CD14-positive monocyte (primary cell): ENCODE measurements around the gene ANKS6. TPM values are rescaled to one million over a fixed set of nuclear protein-coding genes. Genes with fewer than 3 reads are reported as not detected.

Source experiments
- DNase-seq, 3 donors: peaks; one replicate each; pipeline ENCODE4 v3.0.0-alpha.2; 2011 to 2022
- H2AFZ ChIP-seq: 2 replicates; pipeline ENCODE4 v1.6.0; 2012; ENCODE audit warnings: mild to moderate bottlenecking, low read depth, low read length, inconsistent platforms; ENCODE audit not compliant: insufficient read depth, poor library complexity, severe bottlenecking
- H3K27ac ChIP-seq, 2 donors: 1 replicate in 1 of 2; 2 replicates in 1 of 2; pipeline ENCODE4 v1.5.1; 2012 to 2013; ENCODE audit warnings: low read length in 2 of 2, control low read depth in 1 of 2, inconsistent platforms in 1 of 2, low read depth in 1 of 2, mild to moderate bottlenecking in 1 of 2
- H3K27me3 ChIP-seq, 2 donors: one replicate each; pipeline versions ENCODE4 v1.6.0 to v1.6.1; 2011 to 2013; ENCODE audit warnings: low read length in 2 of 2; ENCODE audit not compliant: control insufficient read depth in 2 of 2, insufficient read depth in 2 of 2
- H3K36me3 ChIP-seq, 2 donors: replicated peaks in 1 of 2; 1 replicate in 1 of 2; 2 replicates in 1 of 2; pipeline versions ENCODE4 v1.5.1 to v1.6.1; 2012 to 2013; ENCODE audit warnings: low read length in 2 of 2, control low read depth in 1 of 2, inconsistent platforms in 1 of 2, mild to moderate bottlenecking in 1 of 2; ENCODE audit not compliant: insufficient read depth in 2 of 2, control insufficient read depth in 1 of 2
- H3K4me1 ChIP-seq, 2 donors: 1 replicate in 1 of 2; 2 replicates in 1 of 2; pipeline versions ENCODE4 v1.5.1 to v1.6.1; 2012 to 2013; ENCODE audit warnings: low read length in 2 of 2, control low read depth in 1 of 2, inconsistent platforms in 1 of 2, mild to moderate bottlenecking in 1 of 2, moderate library complexity in 1 of 2; ENCODE audit not compliant: insufficient read depth in 2 of 2, control insufficient read depth in 1 of 2
- H3K4me2 ChIP-seq: replicated peaks from 2 replicates; pipeline ENCODE3; 2012; ENCODE audit warnings: low read length, moderate library complexity, mild to moderate bottlenecking; ENCODE audit not compliant: poor library complexity, severe bottlenecking; ENCODE audit errors: extremely low read depth
- H3K4me3 ChIP-seq, 3 experiments: fragments of 200-600 bp in 1 of 3; sonication (generic) in 1 of 3; replicated peaks in 1 of 3; 1 replicate in 2 of 3; 2 replicates in 1 of 3; pipeline ENCODE4 v1.5.1; 2011 to 2013; ENCODE audit warnings: low read length in 3 of 3, mild to moderate bottlenecking in 3 of 3, control low read depth in 2 of 3, low read depth in 2 of 3, inconsistent platforms in 1 of 3, moderate library complexity in 1 of 3
- H3K79me2 ChIP-seq: 2 replicates; pipeline ENCODE4 v1.6.0; 2012; ENCODE audit warnings: mild to moderate bottlenecking, control low read depth, inconsistent platforms, low read length, moderate library complexity; ENCODE audit not compliant: insufficient read depth
- H3K9ac ChIP-seq: 2 replicates; pipeline ENCODE4 v1.6.0; 2017; ENCODE audit warnings: low read length, mild to moderate bottlenecking; ENCODE audit not compliant: insufficient read depth, poor library complexity, severe bottlenecking
- H3K9me3 ChIP-seq, 2 donors: replicated peaks in 1 of 2; 1 replicate in 1 of 2; 2 replicates in 1 of 2; pipeline versions ENCODE4 v1.5.1 to v1.6.1; 2012 to 2013; ENCODE audit warnings: low read length in 2 of 2, control low read depth in 1 of 2; ENCODE audit not compliant: control insufficient read depth in 1 of 2, insufficient read depth in 1 of 2
- H4K20me1 ChIP-seq: 2 replicates; pipeline ENCODE4 v1.6.0; 2012; ENCODE audit warnings: mild to moderate bottlenecking, low read length, control low read depth, moderate library complexity; ENCODE audit not compliant: insufficient read depth
- H3K27ac Mint-ChIP-seq, 7 donors: one replicate each; pipeline ENCODE4 v1.8.0; 2020; ENCODE audit warnings: mild to moderate bottlenecking in 7 of 7, mixed read lengths in 7 of 7, moderate library complexity in 6 of 7, inconsistent platforms in 2 of 7
- H3K27me3 Mint-ChIP-seq, 3 donors: one replicate each; pipeline ENCODE4 v1.8.0; 2021 to 2022; ENCODE audit warnings: low read depth in 3 of 3, mild to moderate bottlenecking in 3 of 3, mixed read lengths in 3 of 3, moderate library complexity in 3 of 3, inconsistent platforms in 1 of 3
- H3K36me3 Mint-ChIP-seq, 2 donors: one replicate each; pipeline ENCODE4 v1.8.0; 2020; ENCODE audit warnings: mixed read lengths in 2 of 2, inconsistent platforms in 1 of 2, mild to moderate bottlenecking in 1 of 2
- H3K4me1 Mint-ChIP-seq: one replicate; pipeline ENCODE4 v1.8.0; 2020; ENCODE audit warnings: mild to moderate bottlenecking, mixed read lengths
- H3K4me3 Mint-ChIP-seq, 2 donors: one replicate each; pipeline ENCODE4 v1.8.0; 2020; ENCODE audit warnings: mild to moderate bottlenecking in 2 of 2, mixed read lengths in 2 of 2, moderate library complexity in 1 of 2
- H3K9me3 Mint-ChIP-seq, 7 donors: one replicate each; pipeline ENCODE4 v1.8.0; 2020 to 2022; ENCODE audit warnings: mixed read lengths in 7 of 7, mild to moderate bottlenecking in 6 of 7, moderate library complexity in 6 of 7, inconsistent platforms in 2 of 7
- WGBS: methylation state at CpG from one replicate; pipeline ENCODE4 v1.1.5; 2013; ENCODE audit warnings: missing lambda C conversion rate; ENCODE audit not compliant: insufficient coverage; 5-methylcytosine and 5-hydroxymethylcytosine counted together
- intact Hi-C, 2 donors: fragments of 100-400 bp; cut with micrococcal nuclease; formaldehyde crosslinking; loops; one replicate each; pipeline versions ENCODE4 v1.15.0 to v1.15.1; 2023
- polyA plus RNA-seq, 3 donors: library from polyadenylated mRNA; depleted of rRNA in 1 of 3; unstranded in 2 of 3; stranded (reverse) in 1 of 3; fragments of 300-500 nt in 2 of 3; fragments of >200 nt in 1 of 3; fragmentation: Illumina TruSeq in 2 of 3; gene quantifications; 1 replicate in 2 of 3; 2 replicates in 1 of 3; pipeline ENCODE4 v1.2.3, GENCODE V29; 2012 to 2021
- TF ChIP-seq, protein P1 (sequence below): fragments of 200-600 bp; IDR thresholded peaks from one replicate; pipeline ENCODE4 v1.8.0; 2022; ENCODE audit warnings: antibody characterized with exemption, mild to moderate bottlenecking

Gene ANKS6
- polyA plus RNA-seq, 3 donors = 0.20 to 1.5 (median 0.56) TPM

DNA sequence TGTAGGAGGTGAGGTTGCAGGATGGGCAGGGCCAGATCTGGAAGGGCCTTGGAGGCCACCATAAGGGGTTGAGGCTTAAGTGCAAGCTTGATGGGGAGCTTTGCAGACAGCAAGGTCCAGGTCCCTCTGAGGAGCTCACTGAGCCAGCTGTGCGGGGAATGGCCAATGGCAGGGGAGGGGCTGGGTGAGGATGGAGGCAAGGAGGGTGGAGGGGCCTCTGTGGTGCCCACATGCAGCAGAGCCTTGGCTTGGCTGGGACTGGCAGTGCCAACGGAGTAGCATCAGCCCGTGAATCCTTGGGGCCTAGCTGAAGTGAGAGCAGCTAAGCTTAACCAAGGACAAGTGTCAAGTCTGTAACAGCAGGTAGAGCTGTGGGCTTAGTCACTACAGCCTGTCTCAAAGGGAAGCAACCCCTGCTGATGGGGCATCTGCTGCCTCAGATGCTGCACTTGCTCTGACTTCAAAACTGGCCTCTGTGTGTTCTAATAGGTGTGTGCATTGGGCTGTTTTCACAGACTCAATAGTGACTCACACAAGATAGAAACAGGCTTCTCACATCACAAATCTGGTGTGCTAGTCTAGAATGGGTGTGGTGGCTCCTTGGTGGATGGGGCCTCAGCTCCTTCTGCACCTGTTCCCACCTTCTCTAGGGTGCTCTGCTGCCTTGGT, 27.4 kb upstream of the ANKS6 start:
- H3K9me3 Mint-ChIP-seq = peaks cover 0 to 10% (median 8%) of the 10 kb centered on the region in 7 donors
- Histone ChIP-seq H3K4me2 (no peak overlapping the region), H3K4me3 (no peak overlapping the region), H3K27me3 (no peaks in the 10 kb centered on the region), H3K27ac (no peak overlapping the region), H2AFZ (no peak overlapping the region), H3K36me3 (no peaks in the 10 kb centered on the region), H3K79me2 (no peaks in the 10 kb centered on the region), H3K9me3 (peaks cover 4 to 11% of the 10 kb centered on the region in 2 donors), H3K4me1 (no peaks in the 10 kb centered on the region), H3K9ac (no peak overlapping the region), H4K20me1 (no peaks in the 10 kb centered on the region)
- intact Hi-C loops = no loop called here
- DNase-seq = no peak
- H3K36me3 Mint-ChIP-seq = no peaks in the 10 kb centered on the region
- H3K4me3 Mint-ChIP-seq = no peak overlapping the region
- no peak overlapping the region for H3K27ac Mint-ChIP-seq
- H3K27me3 Mint-ChIP-seq = peaks cover 0 to 2% (median 1%) of the 10 kb centered on the region in 3 donors
- H3K4me1 Mint-ChIP-seq = peaks cover 2% of the 10 kb centered on the region
- TF ChIP-seq, protein P1, sequence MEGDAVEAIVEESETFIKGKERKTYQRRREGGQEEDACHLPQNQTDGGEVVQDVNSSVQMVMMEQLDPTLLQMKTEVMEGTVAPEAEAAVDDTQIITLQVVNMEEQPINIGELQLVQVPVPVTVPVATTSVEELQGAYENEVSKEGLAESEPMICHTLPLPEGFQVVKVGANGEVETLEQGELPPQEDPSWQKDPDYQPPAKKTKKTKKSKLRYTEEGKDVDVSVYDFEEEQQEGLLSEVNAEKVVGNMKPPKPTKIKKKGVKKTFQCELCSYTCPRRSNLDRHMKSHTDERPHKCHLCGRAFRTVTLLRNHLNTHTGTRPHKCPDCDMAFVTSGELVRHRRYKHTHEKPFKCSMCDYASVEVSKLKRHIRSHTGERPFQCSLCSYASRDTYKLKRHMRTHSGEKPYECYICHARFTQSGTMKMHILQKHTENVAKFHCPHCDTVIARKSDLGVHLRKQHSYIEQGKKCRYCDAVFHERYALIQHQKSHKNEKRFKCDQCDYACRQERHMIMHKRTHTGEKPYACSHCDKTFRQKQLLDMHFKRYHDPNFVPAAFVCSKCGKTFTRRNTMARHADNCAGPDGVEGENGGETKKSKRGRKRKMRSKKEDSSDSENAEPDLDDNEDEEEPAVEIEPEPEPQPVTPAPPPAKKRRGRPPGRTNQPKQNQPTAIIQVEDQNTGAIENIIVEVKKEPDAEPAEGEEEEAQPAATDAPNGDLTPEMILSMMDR = no peak
- WGBS = 88% methylated on average over 3 of the region's 3 CpGs

GRCh38 chr9:98822661-98823060, 26.3 kb upstream of the ANKS6 start:
- H3K27ac Mint-ChIP-seq = no peak overlapping the region

More at GRCh38 chr9:98822661-98823060, 26.3 kb upstream of the ANKS6 start:
- H2AFZ ChIP-seq = no peak overlapping the region
- H3K4me1 Mint-ChIP-seq = peaks cover 2% of the 10 kb centered on the region
- H3K27me3 ChIP-seq = no peaks in the 10 kb centered on the region
- H3K79me2 ChIP-seq = no peaks in the 10 kb centered on the region
- H3K36me3 Mint-ChIP-seq = no peaks in the 10 kb centered on the region
- H4K20me1 ChIP-seq = no peaks in the 10 kb centered on the region
- WGBS = 75% methylated on average over 4 of the region's 6 CpGs
- no peak for DNase-seq
- no peak overlapping the region for H3K4me3 ChIP-seq
- H3K27me3 Mint-ChIP-seq = peaks cover 0 to 2% (median 1%) of the 10 kb centered on the region in 3 donors
- no peak overlapping the region for H3K4me2 ChIP-seq
- H3K9me3 ChIP-seq = peaks cover 6 to 12% of the 10 kb centered on the region in 2 donors
- TF ChIP-seq, protein P1 = no peak
- no peaks in the 10 kb centered on the region for H3K4me1 ChIP-seq
- H3K4me3 Mint-ChIP-seq = no peak overlapping the region
- H3K36me3 ChIP-seq = no peaks in the 10 kb centered on the region
- no peak overlapping the region for H3K9ac ChIP-seq
- intact Hi-C loops = no loop called here
- no peak overlapping the region for H3K27ac ChIP-seq
- peaks cover 0 to 15% (median 11%) of the 10 kb centered on the region in 7 donors for H3K9me3 Mint-ChIP-seq
